ENCODE results near the gene TLR9. TPM values are rescaled to one million over a fixed set of nuclear protein-coding genes. Genes with fewer than 3 reads are reported as not detected.
"Not testable (repeated sequence)": the region's sequence is repeated elsewhere in the genome, so short reads cannot be mapped to it uniquely, and the experiment has no call there.

The TLR9 gene, protein sequence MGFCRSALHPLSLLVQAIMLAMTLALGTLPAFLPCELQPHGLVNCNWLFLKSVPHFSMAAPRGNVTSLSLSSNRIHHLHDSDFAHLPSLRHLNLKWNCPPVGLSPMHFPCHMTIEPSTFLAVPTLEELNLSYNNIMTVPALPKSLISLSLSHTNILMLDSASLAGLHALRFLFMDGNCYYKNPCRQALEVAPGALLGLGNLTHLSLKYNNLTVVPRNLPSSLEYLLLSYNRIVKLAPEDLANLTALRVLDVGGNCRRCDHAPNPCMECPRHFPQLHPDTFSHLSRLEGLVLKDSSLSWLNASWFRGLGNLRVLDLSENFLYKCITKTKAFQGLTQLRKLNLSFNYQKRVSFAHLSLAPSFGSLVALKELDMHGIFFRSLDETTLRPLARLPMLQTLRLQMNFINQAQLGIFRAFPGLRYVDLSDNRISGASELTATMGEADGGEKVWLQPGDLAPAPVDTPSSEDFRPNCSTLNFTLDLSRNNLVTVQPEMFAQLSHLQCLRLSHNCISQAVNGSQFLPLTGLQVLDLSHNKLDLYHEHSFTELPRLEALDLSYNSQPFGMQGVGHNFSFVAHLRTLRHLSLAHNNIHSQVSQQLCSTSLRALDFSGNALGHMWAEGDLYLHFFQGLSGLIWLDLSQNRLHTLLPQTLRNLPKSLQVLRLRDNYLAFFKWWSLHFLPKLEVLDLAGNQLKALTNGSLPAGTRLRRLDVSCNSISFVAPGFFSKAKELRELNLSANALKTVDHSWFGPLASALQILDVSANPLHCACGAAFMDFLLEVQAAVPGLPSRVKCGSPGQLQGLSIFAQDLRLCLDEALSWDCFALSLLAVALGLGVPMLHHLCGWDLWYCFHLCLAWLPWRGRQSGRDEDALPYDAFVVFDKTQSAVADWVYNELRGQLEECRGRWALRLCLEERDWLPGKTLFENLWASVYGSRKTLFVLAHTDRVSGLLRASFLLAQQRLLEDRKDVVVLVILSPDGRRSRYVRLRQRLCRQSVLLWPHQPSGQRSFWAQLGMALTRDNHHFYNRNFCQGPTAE
- total RNA-seq: under 1 TPM; 0.18 to 0.86 TPM

DNA sequence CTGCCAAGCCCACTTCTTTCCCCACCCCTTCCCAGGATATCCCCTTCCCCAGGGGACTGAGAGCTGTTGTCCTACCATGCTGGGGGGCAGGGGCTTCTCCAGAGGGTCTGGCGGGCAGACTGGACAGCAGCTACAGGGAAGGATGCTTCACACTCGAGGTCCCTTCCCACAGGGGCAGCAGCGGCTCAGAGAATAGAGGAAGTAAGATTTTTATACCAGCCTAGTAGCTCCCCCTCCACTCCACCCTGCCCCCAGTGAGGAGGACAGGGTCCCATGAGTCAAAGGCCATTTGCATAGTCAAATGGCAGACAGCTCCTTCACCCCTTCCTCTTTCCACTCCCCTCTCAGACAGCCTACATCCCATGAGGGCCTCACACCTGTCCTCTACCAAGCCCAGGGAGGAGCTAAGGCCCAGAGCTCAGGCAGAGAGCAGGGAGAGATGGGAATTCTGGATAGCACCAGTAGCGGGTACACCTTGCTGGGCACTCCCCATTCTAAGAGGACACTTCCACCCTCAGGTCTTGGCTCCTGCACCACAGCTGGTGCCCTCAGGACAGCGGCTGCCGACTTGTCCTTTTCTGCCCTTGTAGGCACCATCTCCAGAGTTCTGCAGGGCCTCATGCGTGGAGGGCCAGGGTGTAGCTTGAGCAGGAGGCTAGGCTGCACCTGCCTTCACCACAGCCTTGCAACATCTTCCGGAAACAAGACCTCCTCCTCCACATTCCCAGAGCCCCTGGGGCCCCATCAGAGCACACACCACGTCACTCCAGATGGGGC, at the start of gene TLR9:
Gene TLR9, minus strand, starts transcription at position 194 of the 777 bp plus-strand sequence. Its CDS starts 116 bp downstream, at position 78.
- DNase-seq (ENCODE audit: low spot score in 2 of 2) (no peak), ATAC-seq (peak; percentile 32 to 53)
- Mint-ChIP-seq H3K36me3 (peaks cover 0 to 8% of the 10 kb centered on the region in 2 donors), H3K27ac (peak within 1 kb of the TSS; percentile 85 to 97), H3K9me3 (no peaks in the 10 kb centered on the region)

DNA sequence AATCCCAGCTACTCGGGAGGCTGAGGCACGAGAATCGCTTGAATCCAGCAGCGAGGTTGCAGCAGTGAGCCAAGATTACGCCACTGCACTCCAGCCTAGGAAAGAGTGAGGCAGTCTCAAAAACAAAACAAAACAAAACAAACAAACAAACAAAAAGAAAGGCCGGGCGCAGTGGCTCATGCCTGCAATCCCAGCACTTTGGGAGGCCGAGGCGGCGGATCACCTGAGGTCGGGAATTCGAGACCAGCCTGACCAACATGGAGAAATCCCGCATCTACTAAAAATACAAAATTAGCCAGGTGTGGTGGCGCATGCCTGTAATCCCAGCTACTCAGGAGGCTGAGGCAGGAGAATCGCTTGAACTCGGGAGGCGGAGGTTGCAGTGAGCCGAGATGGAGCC, 49.3 kb upstream of the TLR9 start:
- H3K27ac Mint-ChIP-seq: peak overlapping the region; percentile 89 to 99
- H3K36me3 Mint-ChIP-seq: peaks cover 54 to 88% of the 10 kb centered on the region in 2 donors
- DNase-seq (ENCODE audit: low spot score in 2 of 2); H3K9me3 Mint-ChIP-seq; ATAC-seq: not testable (repeated sequence)

DNA sequence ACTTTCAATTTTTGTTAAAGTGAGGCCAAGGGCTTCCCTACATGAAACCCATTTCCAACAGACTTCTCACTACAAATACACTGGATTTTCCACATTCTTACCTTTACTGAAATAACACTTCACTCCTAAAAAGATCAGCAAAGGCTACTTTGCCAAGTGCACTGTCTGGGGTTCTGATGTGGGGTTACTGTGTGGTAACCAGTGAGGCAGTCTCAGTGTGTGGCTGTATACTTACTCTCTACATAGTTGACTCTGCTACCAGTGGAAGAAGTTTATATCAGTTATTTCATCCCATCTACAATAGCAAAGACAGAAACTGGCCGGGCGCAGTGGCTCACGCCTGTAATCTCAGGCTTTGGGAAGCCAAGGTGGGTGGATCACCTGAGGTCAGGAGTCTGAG, 47.4 kb upstream of the TLR9 start:
- H3K27ac Mint-ChIP-seq: peak overlapping the region; percentile 89 to 99
- no peaks in the 10 kb centered on the region for H3K9me3 Mint-ChIP-seq
- DNase-seq (ENCODE audit: low spot score in 2 of 2) (no peak), ATAC-seq (peak in 1 of 2 donors; percentile 39)
- H3K36me3 Mint-ChIP-seq: peaks cover 52 to 85% of the 10 kb centered on the region in 2 donors

DNA sequence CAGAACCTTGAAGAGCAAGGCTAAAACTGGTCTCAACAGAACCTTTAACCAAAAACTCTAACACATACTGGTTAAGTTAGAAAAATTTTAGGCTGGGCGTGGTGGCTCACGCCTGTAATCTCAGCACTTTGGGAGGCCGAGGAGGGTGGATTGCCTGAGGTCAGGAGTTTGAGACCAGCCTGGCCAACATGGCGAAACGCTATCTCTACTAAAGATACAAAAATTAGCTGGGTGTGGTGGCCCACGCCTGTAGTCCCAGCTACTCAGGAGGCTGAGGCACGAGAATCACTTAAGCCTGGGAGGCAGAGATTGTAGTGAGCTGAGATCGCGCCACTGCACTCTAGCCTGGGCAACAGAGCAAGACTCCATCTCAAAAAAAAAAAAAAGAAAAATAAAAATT, 46.7 kb upstream of the TLR9 start:
- not testable (repeated sequence) for ATAC-seq; H3K9me3 Mint-ChIP-seq; DNase-seq (ENCODE audit: low spot score in 2 of 2)
- peak overlapping the region; percentile 97 to 99 for H3K27ac Mint-ChIP-seq
- H3K36me3 Mint-ChIP-seq: peaks cover 51 to 85% of the 10 kb centered on the region in 2 donors

DNA sequence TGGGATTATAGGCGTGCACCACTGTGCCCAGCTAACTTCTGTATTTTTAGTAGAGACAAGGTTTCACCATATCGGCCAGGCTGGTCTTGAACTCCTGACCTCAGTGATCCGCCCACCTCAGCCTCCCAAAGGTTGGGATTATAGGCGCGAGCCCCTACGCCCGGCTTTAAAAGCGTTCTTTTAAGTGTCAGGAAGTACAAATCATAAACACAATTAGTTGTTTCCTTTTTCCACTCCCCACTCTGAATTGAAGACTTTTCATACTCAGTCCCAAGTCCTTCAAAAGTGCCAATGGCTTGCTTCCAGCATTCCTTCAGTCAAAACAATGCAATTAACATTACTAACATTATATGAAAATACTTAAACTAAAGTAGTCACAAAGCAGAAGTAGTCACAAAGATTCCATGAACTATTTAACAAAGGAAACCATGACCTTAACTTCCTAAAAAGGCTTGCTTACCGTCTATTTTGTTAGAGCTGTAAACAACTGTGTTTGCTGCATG, 44.9 kb upstream of the TLR9 start:
- DNase-seq (ENCODE audit: low spot score in 2 of 2): no peak
- Mint-ChIP-seq H3K36me3 (peaks cover 34 to 82% of the 10 kb centered on the region in 2 donors), H3K27ac (peak overlapping the region; percentile 91 to 97), H3K9me3 (no peaks in the 10 kb centered on the region)
- no peak for ATAC-seq

DNA sequence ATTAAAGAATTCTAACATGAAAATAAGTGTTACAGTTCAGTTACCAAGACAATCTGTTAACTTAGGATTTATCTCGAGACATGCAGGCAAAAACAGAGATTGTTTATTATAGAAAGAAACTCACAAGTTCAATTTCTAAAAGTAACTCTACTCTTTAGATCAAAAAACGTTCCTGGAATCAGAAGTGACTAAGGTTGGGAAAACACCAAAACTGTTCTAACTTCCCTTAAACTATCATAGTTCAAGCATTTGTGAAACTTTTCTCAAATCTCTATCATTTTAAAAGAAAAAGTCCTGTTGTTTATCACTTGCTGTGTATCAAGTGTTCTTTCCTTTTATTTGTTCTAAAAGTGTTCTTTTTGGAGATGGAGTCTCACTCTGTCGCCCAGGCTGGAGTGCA, 44.3 kb upstream of the TLR9 start:
- Mint-ChIP-seq H3K27ac (peak overlapping the region; percentile 91 to 97), H3K9me3 (no peaks in the 10 kb centered on the region), H3K36me3 (peaks cover 31 to 82% of the 10 kb centered on the region in 2 donors)
- ATAC-seq (no peak), DNase-seq (ENCODE audit: low spot score in 2 of 2) (no peak)

DNA sequence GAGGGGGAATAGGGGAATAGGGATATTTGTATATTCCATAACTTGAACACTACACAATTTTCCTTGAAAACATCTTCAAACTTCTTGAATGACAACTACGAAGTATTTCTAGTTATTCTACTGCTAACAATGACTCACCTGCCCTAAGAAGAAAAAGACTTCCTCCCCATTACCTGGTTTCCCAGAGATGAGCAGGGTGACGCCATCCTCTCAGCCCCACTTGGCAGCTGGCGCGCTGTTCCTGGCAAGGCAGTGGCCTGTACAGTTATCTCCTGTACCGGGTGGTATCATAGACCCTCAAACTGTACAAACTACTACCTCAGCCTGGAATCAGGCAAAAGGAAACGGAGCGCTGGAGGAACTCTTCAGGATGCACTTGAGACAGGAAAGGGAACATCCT, 42.6 kb upstream of the TLR9 start:
- H3K27ac Mint-ChIP-seq: peak overlapping the region; percentile 95 to 97
- no peaks in the 10 kb centered on the region for H3K9me3 Mint-ChIP-seq
- ATAC-seq (peak; percentile 80 to 83), DNase-seq (ENCODE audit: low spot score in 2 of 2) (peak in 1 of 2 donors; percentile 59)
- peaks cover 35 to 82% of the 10 kb centered on the region in 2 donors for H3K36me3 Mint-ChIP-seq

DNA sequence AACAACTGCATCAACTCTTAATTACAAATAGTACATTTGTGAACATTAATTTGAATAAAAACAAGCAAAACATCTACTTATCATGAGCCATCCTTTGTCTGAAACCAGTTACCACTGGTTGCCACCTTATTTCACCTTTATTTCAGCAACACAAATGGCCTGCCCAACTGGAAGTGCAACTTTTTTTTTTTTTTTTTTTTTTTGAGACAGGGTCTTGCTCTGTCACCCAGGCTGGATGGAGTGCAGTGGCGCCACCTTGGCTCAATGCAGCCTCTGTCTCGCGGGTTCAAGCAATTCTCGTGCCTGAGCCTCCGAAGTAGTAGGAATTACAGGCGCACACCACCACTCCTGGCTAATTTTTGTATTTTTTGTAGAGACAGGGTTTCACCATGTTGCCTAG, 39.9 kb upstream of the TLR9 start:
- H3K36me3 Mint-ChIP-seq: peaks cover 39 to 84% of the 10 kb centered on the region in 2 donors
- no peak for ATAC-seq
- peak overlapping the region in 1 of 2 donors; percentile 61 for H3K27ac Mint-ChIP-seq
- DNase-seq (ENCODE audit: low spot score in 2 of 2): no peak
- no peaks in the 10 kb centered on the region for H3K9me3 Mint-ChIP-seq

DNA sequence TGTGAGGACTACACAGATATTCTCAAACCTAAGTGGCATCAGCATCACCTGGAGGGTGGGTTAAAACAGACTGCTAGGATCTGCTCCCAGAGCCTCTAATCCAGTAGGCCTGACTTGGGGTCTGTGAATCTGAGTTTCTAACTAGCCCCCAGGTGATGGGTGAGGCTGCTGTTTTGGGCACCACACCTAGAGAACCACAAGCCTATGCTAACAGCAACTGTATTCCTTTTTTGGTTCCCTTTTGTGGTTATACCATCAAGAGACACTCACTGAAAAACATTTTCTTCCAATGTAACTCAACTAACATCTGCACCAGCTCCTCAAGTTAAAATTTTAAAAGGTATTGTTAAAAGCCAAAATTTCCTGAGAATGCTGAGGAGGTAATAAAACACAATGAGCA, 37.0 kb upstream of the TLR9 start:
- no peak for ATAC-seq
- Mint-ChIP-seq H3K9me3 (no peaks in the 10 kb centered on the region), H3K36me3 (peaks cover 48 to 92% of the 10 kb centered on the region in 2 donors), H3K27ac (peak overlapping the region; percentile 68 to 79)
- DNase-seq (ENCODE audit: low spot score in 2 of 2): no peak

DNA sequence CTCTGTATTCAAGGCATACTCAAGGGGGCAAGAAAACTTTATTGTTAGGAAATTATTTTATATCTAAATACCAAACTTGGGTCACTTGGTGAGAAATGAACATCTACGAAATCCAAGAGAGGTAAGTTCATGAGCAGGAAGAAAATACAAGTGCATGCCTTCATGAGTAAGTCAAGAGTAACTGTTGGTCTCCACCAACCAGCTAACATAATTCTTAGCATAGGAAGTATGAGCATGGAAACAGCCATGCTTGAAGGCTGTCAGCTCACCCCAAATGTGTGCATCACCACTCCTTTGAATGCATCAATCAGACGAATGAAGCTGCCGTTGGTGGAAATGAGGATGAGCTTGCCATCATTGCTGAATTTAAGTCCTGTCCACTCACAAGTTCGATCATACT, 34.0 kb upstream of the TLR9 start:
- no peak for DNase-seq (ENCODE audit: low spot score in 2 of 2)
- H3K27ac Mint-ChIP-seq: no peak overlapping the region
- peaks cover 49 to 87% of the 10 kb centered on the region in 2 donors for H3K36me3 Mint-ChIP-seq
- ATAC-seq: peak in 1 of 2 donors; percentile 13
- H3K9me3 Mint-ChIP-seq: no peaks in the 10 kb centered on the region

DNA sequence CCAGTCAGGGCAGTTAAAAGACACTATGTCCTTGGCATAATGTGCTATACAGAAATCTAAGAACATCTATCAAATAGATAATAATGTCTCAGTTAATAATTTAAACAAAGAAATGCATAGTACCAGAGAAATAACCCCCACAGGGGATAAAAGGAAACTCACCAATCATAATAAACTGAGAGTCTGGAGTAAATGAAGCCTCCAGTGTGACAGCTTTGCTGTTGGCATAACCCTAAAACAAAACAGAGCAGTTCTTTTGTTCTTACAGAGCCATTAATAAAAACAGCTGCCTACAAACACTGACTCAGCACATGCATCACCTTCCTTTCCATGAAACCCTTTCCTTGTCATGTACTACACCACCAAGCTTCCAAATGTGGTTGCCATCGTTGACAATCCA, 33.6 kb upstream of the TLR9 start:
- peak overlapping the region in 1 of 2 donors; percentile 32 for H3K27ac Mint-ChIP-seq
- peak in 1 of 2 donors; percentile 56 for ATAC-seq

DNA sequence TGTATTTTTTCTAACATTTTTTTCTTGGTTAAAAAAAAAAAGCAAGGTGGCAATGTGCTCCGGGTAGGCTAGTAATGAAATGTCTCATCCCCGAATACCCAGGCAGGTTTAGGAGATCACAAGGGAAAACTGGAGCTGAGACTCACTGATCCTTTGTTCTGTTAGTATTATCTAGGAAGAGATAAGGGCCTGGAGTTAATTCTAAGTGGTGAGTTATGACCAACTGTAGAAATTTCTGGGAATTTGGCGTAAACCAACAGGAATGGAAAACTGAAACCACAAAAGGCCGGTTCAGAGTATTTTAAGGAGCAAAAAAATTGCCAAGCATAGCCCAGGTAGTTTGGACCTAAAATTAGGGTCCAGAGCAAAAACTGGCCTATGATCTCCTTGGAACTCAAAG, 32.5 kb upstream of the TLR9 start:
- DNase-seq (ENCODE audit: low spot score in 2 of 2) (no peak), ATAC-seq (no peak)
- Mint-ChIP-seq H3K36me3 (peaks cover 38 to 81% of the 10 kb centered on the region in 2 donors), H3K27ac (peak overlapping the region; percentile 36 to 69), H3K9me3 (no peaks in the 10 kb centered on the region)

More for the DNA sequence above, 33.6 kb upstream of the TLR9 start:
- Mint-ChIP-seq H3K9me3 (no peaks in the 10 kb centered on the region), H3K36me3 (peaks cover 45 to 83% of the 10 kb centered on the region in 2 donors)
- no peak for DNase-seq (ENCODE audit: low spot score in 2 of 2)

DNA sequence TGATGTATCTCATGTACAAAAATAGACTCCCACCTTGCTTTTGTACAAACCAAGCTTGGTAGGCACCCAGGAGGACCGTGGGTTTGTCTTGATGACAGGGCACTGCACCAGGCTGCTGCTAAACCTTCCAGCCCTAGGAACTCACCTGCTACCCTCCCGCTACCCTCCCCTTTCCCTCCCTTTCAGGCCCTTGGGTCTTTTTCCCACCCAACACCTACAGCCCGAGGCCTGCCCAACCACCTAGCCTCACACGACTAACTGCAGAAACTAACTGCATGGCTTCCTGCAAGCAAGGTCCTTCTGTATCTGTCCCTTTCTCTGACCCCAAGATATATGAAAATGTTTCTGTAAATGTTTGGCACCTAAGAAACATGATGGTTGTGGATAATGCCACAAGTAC, 31.2 kb upstream of the TLR9 start:
- peak overlapping the region; percentile 69 to 89 for H3K27ac Mint-ChIP-seq
- ATAC-seq (no peak), DNase-seq (ENCODE audit: low spot score in 2 of 2) (no peak)
- H3K36me3 Mint-ChIP-seq: peaks cover 35 to 84% of the 10 kb centered on the region in 2 donors
- no peaks in the 10 kb centered on the region for H3K9me3 Mint-ChIP-seq

DNA sequence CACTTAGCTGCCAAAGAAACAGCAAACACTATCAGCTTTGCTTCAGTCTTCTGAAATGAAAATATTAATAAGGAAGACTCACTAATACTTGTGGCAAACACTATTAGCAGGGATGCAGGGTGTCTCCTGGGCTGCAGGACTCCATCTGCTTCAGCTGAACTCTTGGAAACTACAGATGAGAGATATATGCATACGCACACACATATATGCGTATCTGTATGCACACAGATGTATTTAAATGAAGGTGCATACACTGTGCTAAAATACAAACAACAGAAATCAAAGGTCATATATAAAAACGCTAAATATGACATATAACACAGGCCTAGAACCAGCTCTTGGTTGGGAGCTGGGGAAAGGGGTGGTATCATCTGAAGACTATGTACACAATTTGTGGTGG, 30.7 kb upstream of the TLR9 start:
- Mint-ChIP-seq H3K27ac (no peak overlapping the region), H3K9me3 (no peaks in the 10 kb centered on the region), H3K36me3 (peaks cover 35 to 79% of the 10 kb centered on the region in 2 donors)
- DNase-seq (ENCODE audit: low spot score in 2 of 2): no peak
- ATAC-seq: no peak

DNA sequence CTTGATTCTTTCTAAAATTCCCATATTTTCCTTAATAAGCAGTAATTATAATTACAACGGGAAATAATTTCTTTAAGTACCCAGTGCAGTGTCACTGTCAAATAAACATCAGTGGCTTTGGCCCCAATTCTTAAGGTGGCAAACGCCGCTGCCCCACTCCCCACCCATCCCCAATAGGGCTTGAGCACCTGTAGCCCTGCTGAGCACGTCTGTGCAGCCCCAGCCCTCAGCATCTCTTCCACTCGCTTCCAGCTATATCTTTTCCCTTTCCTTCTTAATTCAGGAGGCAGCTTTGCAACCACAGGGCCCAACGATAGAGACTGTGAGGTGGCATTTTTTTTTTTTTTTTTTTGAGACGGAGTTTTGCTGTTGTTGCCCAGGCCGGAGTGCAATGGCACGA, 29.2 kb upstream of the TLR9 start:
- DNase-seq (ENCODE audit: low spot score in 2 of 2): no peak
- Mint-ChIP-seq H3K36me3 (peaks cover 29 to 64% of the 10 kb centered on the region in 2 donors), H3K27ac (peak overlapping the region; percentile 91 to 99), H3K9me3 (no peaks in the 10 kb centered on the region)
- no peak for ATAC-seq
